Stomach (tissue), 9 donors: ENCODE data around the gene HS6ST2. TPM values are rescaled to one million over a fixed set of nuclear protein-coding genes. Genes with fewer than 3 reads are reported as not detected.

ENCODE experiments used
- DNase-seq, 2 donors: peaks; one replicate each; pipeline versions ENCODE4 v3.0.0 to v3.0.0-alpha.2; 2013 to 2019
- H3K27ac ChIP-seq, 5 donors: fragments of 200-600 bp in 4 of 5; sonication (generic) in 4 of 5; one replicate each; pipeline ENCODE4 v1.5.1; 2013 to 2019; ENCODE audit warnings: mild to moderate bottlenecking in 1 of 5, moderate library complexity in 1 of 5
- H3K27me3 ChIP-seq, 3 donors: fragments of 200-600 bp; sonication (generic); one replicate each; pipeline ENCODE4 v1.5.1; 2017 to 2019; ENCODE audit warnings: mixed run types in 1 of 3
- H3K36me3 ChIP-seq, 4 donors: fragments of 200-600 bp; sonication (generic); 1 replicate in 3 of 4; 2 replicates in 1 of 4; pipeline ENCODE4 v1.5.1; 2016 to 2019
- H3K4me1 ChIP-seq, 4 donors: fragments of 200-600 bp; sonication (generic); one replicate each; pipeline ENCODE4 v1.5.1; 2016 to 2019
- H3K4me3 ChIP-seq, 4 donors: fragments of 200-600 bp; sonication (generic) in 3 of 4; one replicate each; pipeline ENCODE4 v1.5.1; 2016 to 2019; ENCODE audit warnings: mild to moderate bottlenecking in 1 of 4
- H3K9me3 ChIP-seq, 4 donors: fragments of 200-600 bp; sonication (generic); one replicate each; pipeline ENCODE4 v1.5.1; 2016 to 2019
- EP300 ChIP-seq: sonication (generic); formaldehyde crosslinking; IDR thresholded peaks from one replicate; pipeline ENCODE4 v1.6.1; 2017; ENCODE audit warnings: antibody characterized with exemption
- POLR2A ChIP-seq, 4 donors: fragments of 450-650 bp; IDR thresholded peaks; one replicate each; pipeline ENCODE4 v1.6.1; 2016; ENCODE audit warnings: antibody characterized with exemption in 4 of 4, control low read depth in 2 of 4, mild to moderate bottlenecking in 1 of 4, moderate library complexity in 1 of 4
- POLR2AphosphoS5 ChIP-seq, 3 donors: sonication (generic); formaldehyde crosslinking; IDR thresholded peaks; one replicate each; pipeline ENCODE4 v1.6.1; 2016; ENCODE audit warnings: antibody characterized with exemption in 3 of 3
- WGBS, 5 donors: extraction: QIAGEN DNeasy Blood & Tissue Kit in 3 of 5; methylation state at CpG; one replicate each; pipeline versions ENCODE4 v1.1.5 to v1.1.7; 2013 to 2018; 5-methylcytosine and 5-hydroxymethylcytosine counted together
- intact Hi-C: fragments of 100-400 bp; cut with DNase I; formaldehyde crosslinking; loops from one replicate; pipeline ENCODE4 v1.15.1; 2023; ENCODE audit warnings: low total_unique reads
- polyA plus RNA-seq, 3 donors: library from polyadenylated mRNA; stranded (reverse); fragments of 200-250 nt; gene quantifications; one replicate each; pipeline ENCODE4 v1.2.3, GENCODE V29; 2013
- total RNA-seq, 5 donors: library from RNA; depleted of rRNA; stranded (reverse); fragments of >200 nt; gene quantifications; one replicate each; pipeline versions ENCODE4 v1.1.0 to v1.2.3, GENCODE V29; 2014 to 2016
- TF ChIP-seq, protein P1 (sequence below), 7 experiments: fragments of 450-650 bp in 4 of 7; fragments of 200-600 bp in 3 of 7; sonication (generic) in 3 of 7; IDR thresholded peaks; one replicate each; pipeline ENCODE4 v1.5.1; 2016 to 2019; ENCODE audit warnings: antibody characterized with exemption in 7 of 7, control low read depth in 2 of 7, mild to moderate bottlenecking in 1 of 7
- donor health status: healthy with polysubstance abuse.
- donor health status: Bipolar disorder and iron deficiency.
- donor health status: healthy.

Gene HS6ST2
- total and polyA plus RNA-seq, 8 donors: 0.25 to 4.0 (median 0.89) TPM; not detected in 1

DNA sequence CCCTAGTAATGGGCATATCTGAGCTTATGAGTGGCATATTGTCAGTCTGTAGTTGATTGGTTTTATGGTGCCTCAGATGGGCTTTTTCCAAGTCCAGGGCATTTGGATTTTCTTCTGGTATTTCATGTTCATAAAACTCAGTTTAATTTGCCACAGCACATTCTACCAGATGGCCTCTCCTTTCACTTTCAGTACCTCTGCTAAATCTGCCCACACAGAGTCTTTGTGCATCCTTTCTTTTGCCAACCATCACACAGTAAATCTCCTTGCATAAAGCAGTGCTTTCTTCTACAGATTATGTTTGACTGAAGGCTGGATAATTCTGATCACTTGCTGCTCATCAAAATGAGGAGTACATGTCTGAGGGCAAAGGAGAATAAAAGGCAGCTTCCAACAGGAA, 98.2 kb downstream of the HS6ST2 start:
- H3K9me3 ChIP-seq: peaks cover 0 to 6% (median 0%) of the 10 kb centered on the region in 4 donors
- intact Hi-C loops: no loop called here
- H3K36me3 ChIP-seq: no peaks in the 10 kb centered on the region
- no peak overlapping the region for H3K27ac ChIP-seq
- DNase-seq: no peak
- no peak overlapping the region for H3K4me3 ChIP-seq
- H3K27me3 ChIP-seq: peaks cover 0 to 4% (median 3%) of the 10 kb centered on the region in 3 donors
- H3K4me1 ChIP-seq: no peaks in the 10 kb centered on the region
- TF ChIP-seq EP300: no peak
- TF ChIP-seq POLR2A (IDR thresholded peaks at IDR 0.05): no peak

GRCh38 chrX:132858018-132858417, 100.4 kb downstream of the HS6ST2 start:
- TF ChIP-seq, protein P1, sequence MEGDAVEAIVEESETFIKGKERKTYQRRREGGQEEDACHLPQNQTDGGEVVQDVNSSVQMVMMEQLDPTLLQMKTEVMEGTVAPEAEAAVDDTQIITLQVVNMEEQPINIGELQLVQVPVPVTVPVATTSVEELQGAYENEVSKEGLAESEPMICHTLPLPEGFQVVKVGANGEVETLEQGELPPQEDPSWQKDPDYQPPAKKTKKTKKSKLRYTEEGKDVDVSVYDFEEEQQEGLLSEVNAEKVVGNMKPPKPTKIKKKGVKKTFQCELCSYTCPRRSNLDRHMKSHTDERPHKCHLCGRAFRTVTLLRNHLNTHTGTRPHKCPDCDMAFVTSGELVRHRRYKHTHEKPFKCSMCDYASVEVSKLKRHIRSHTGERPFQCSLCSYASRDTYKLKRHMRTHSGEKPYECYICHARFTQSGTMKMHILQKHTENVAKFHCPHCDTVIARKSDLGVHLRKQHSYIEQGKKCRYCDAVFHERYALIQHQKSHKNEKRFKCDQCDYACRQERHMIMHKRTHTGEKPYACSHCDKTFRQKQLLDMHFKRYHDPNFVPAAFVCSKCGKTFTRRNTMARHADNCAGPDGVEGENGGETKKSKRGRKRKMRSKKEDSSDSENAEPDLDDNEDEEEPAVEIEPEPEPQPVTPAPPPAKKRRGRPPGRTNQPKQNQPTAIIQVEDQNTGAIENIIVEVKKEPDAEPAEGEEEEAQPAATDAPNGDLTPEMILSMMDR (IDR thresholded peaks at IDR 0.05): no peak
- TF ChIP-seq POLR2A (IDR thresholded peaks at IDR 0.05): no peak
- TF ChIP-seq POLR2AphosphoS5 (IDR thresholded peaks at IDR 0.05): no peak
- TF ChIP-seq EP300: no peak
- H3K36me3 ChIP-seq: no peaks in the 10 kb centered on the region
- H3K27me3 ChIP-seq: peaks cover 0 to 4% (median 3%) of the 10 kb centered on the region in 3 donors
- intact Hi-C loops: no loop called here
- H3K27ac ChIP-seq: no peak overlapping the region
- no peak for DNase-seq
- H3K4me3 ChIP-seq: no peak overlapping the region
- H3K4me1 ChIP-seq: no peaks in the 10 kb centered on the region
- H3K9me3 ChIP-seq: peaks cover 0 to 6% (median 0%) of the 10 kb centered on the region in 4 donors

DNA sequence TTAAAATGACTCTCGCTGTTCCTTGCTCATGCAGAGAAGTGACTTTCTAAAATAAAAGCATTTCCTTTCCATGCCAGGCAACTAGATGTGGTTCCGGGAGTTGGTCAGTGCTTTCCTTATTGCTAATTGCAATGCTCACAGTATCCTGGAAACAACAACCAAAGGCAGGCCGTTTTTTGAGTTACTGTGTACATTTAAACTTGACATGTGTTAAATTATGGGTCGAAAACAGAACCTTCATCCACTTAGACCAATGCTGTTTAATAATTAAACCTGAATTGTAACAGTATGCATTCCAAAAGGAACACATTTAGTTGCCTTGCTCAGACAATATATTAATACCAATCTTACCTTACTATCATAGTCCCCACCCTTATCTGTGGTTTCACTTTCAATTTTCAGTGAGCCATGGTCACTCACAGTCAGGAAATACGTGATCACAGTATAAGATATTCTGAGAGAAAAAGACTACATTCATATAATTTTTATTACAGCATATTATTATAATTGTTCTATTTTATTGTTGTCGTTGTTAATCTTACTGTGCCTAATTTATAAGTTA, 102.6 kb downstream of the HS6ST2 start:
- DNase-seq: peak in 1 of 2 donors; percentile 12
- TF ChIP-seq POLR2A (IDR thresholded peaks at IDR 0.05) (no peak), EP300 (no peak), POLR2AphosphoS5 (IDR thresholded peaks at IDR 0.05) (no peak)
- TF ChIP-seq, protein P1 (IDR thresholded peaks at IDR 0.05): no peak
- intact Hi-C loops: no loop called here

GRCh38 chrX:132853040-132853439, 105.4 kb downstream of the HS6ST2 start:
- no peak for DNase-seq
- H3K4me1 ChIP-seq: no peaks in the 10 kb centered on the region
- no peaks in the 10 kb centered on the region for H3K36me3 ChIP-seq
- no peak overlapping the region for H3K27ac ChIP-seq
- 81 to 91% (median 88%) methylated on average over 3 of the region's 3 CpGs for WGBS, 5 donors
- H3K4me3 ChIP-seq: no peak overlapping the region
- peaks cover 0 to 7% (median 4%) of the 10 kb centered on the region in 3 donors for H3K27me3 ChIP-seq
- no peak for TF ChIP-seq POLR2AphosphoS5 (IDR thresholded peaks at IDR 0.05)
- TF ChIP-seq POLR2A (IDR thresholded peaks at IDR 0.05): no peak
- TF ChIP-seq EP300: no peak
- TF ChIP-seq, protein P1 (IDR thresholded peaks at IDR 0.05): no peak
- H3K9me3 ChIP-seq: no peaks in the 10 kb centered on the region
- intact Hi-C loops: no loop called here

More for the DNA sequence above, 102.6 kb downstream of the HS6ST2 start:
- Histone ChIP-seq H3K9me3 (peaks cover 0 to 6% (median 0%) of the 10 kb centered on the region in 4 donors), H3K4me1 (no peaks in the 10 kb centered on the region), H3K27me3 (peaks cover 0 to 7% (median 4%) of the 10 kb centered on the region in 3 donors), H3K27ac (no peak overlapping the region), H3K36me3 (no peaks in the 10 kb centered on the region), H3K4me3 (no peak overlapping the region)
- WGBS, 5 donors: 49 to 62% (median 57%) methylated on average over 6 of the region's 6 CpGs

DNA sequence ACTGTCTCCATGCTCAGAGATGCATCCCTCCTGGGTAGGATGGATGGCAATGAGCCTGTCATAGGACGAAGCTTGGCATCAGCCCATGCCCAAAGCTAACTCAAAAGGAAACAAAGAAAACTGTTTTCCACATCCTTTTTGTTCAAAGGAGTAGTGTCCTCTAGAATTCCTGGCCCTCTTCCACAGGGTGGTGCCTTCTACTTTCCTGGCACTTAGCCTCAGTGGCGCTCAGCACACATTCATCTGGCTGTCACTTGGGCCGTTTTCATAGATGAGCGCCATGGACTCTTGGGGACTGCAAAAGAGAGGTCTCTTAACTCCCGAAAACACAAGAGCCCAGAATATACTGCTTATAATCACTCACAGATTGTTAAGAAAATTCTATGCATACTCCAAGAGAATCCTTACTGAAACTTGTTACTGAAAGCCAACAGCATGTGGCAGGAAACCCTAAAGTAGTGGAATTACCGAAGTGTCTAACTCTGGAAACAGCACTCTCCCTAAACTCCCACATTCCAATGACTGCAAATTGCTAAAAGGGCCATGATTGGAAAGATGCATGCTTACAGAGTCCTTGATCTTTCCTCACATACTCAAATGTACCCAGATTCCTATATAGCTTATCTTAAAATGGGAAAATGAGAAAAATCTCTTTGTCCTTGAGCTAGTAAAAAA, 110.0 kb downstream of the HS6ST2 start:
- 54 to 66% (median 63%) methylated on average over 6 of the region's 6 CpGs for WGBS, 5 donors
- intact Hi-C loops: no loop called here
- no peaks in the 10 kb centered on the region for H3K4me1 ChIP-seq
- DNase-seq: peak in 1 of 2 donors; percentile 6
- peaks cover 0 to 4% (median 0%) of the 10 kb centered on the region in 3 donors for H3K27me3 ChIP-seq
- H3K36me3 ChIP-seq: no peaks in the 10 kb centered on the region
- no peak overlapping the region for H3K4me3 ChIP-seq
- no peaks in the 10 kb centered on the region for H3K9me3 ChIP-seq
- no peak for TF ChIP-seq POLR2AphosphoS5 (IDR thresholded peaks at IDR 0.05)
- TF ChIP-seq, protein P1 (IDR thresholded peaks at IDR 0.05): no peak
- TF ChIP-seq POLR2A (IDR thresholded peaks at IDR 0.05): no peak
- TF ChIP-seq EP300: no peak
- H3K27ac ChIP-seq: no peak overlapping the region
